Measurements from ENCODE around the gene PRKCB.

Gene PRKCB

DNA sequence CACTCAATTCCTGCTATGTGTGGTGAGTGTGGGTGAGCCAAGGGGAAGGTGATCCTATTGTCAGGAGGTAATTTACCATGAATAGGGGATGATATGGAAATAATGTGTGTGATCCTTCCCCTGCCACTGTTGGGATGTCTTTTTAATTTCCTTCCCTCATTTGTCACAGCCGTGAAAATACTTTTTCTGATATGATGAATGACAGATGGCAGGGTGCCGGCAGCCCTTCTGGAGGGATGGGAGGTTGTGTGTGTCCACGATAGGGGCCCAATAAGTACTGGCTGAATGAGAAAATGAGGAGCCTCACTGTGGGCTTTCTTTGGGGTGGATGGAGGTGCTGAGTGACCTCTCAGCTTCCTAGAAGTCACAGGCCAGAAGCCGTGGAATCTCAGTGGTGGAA, 109.5 kb downstream of the PRKCB start:
- no peak for DNase-seq

DNA sequence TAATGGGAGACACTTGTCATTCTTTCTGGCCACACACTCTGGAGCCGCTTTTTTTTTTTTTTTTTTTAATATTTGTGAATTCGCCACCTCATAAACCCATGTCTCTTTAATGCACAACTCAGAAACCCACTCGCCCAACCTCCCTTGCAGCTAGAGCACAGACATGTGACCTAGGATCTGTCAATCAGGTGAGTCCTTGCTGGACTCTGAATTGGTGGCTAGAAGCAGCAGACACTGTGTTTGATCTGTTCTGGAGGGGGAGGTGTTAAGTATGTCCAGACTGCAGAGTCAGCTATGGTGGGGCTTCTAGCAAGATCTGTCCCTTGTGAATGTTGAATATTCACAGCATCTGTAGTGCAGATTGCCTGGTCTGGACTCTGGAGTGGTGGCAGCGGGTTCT, 112.1 kb downstream of the PRKCB start:
- DNase-seq: no peak

DNA sequence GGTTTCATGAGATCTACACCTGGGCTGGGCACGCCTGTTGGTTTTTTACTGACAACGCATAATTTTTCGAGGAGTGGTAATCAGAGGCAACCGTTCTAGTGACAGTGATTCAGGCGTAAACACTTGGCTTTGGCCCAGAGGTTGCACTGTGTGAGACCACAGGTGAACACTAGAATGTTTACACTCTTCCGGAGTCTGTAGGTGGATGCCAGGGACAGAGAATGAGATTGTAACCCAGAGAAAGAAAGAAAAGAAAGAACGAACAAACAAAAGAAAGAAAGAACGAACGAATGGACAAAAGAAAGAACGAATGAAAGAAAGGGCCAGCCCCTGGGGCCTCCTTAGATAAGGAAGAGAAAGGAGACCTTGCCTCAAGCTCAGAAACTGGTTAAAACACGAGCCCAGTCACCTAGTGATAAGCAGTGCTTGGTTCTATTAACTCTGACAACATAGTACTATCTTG, 113.2 kb downstream of the PRKCB start:
- no peak for DNase-seq

DNA sequence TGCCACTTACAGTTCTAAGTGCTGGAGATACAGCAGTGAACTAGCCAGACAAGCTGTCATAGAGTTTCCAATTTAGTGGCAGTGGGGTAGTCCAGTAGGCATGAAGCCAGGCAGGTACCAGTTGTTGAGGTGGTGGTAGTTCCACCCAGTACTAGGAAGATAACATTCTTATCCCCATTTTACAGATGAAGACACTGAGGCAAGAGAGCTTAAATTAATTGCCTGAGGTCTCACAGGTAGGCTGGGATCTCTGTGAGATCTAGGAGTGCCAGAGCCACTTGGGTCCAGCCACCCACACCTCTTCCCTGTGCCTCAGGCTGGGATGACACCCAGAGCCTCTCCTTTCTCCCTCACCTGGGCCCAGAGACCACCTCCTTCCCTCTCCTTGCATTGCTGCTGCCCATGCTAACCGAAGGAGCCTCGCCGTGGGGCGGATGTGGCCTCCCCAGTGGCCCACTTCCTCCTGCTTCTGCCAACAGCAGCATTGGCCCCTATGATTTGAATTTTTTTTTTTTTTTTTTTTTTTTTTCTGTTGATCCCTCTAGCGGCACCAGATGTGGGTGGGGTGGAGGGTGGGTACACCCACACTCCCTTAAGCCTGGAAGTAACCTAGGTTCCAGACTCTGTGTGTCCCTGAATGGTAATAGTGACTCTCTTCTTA, 114.0 kb downstream of the PRKCB start:
- no peak for DNase-seq

DNA sequence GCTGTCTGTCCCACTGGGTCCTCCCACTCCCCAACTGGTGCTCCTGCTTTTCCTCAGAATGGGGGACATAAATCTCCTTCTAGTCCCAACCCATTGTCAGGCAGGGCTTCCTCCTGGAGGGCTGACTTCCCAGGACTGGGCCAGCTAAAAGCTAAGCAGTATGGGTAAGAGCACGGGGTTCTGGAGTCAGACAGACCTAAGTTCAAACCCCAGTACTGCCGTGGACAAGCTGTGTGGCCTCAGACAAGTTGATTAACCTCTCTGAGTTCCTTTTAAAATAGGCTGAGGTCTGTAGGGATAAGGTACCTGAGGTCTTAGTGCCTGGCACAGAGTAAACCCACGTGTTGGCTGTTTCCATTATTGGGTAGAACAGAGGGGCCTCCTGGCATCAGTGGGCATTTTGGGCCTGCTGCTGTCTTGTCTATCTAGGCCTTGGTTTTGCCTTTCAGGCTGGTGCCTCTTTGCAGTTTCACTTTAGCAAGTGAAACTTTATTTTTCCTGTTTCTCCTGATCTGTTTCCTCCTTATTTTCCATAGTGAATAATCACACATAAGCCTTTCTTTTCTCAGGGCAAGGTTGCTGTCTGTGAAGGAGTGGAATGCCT, 114.6 kb downstream of the PRKCB start:
- DNase-seq: no peak

DNA sequence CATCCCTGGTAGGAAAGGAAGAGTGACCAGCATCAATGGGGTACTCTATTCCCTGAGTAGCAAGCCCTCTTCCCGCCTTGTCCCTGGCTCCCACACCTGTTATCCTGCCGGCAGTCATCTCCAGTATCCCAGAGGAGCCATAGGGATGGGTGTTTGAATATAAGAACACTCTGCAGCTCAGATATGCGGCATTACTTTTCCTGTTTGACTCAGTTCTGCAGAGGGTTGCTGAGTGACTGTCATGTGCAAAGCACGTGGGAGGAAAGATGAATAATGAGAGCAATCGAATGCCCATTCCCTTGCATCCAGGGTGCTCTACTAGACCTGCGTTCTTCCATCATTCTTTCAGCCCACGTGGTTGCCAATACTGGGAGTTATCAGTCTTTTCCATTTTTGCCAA, 115.1 kb downstream of the PRKCB start:
- DNase-seq: no peak

DNA sequence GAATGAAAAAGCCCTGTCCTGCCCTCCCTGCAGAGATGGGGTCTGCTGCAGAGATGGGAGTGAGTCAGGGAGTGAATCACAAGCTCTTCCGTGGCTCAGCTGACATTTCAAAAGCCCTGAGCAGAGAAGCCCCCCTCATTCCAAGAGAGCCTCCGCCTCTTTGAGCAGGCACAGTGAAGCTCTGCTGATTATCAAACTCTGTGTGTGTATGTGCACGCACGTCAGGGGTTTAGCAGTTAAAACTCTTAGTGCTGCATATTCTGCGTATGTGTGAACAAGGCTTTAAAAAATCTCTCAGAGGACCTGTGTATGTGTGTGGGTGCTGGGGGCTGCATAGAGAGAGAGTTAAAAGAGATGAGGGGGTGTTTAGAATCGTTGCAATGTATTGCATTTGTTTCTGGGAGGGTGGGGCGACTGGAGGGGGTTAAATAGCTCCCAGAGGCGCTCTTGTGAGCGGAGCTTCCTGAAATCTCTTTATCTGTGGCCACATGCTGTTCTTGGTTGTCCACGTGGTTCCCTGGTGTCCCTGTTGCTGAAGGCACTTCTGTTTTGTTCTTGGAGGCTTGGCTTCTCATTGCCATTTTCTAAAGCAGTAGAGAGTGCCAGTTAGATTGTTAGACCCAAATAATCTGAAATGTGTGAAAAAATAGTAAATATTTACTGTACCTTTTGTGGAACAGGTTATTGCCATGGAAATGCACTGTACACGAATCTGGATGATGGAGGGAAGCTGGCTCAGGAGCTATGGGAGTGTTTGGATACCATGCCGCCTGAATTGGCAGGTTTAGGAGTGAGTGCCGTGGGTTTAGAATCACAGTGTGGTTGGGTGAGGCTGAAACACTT, 116.6 kb downstream of the PRKCB start:
- DNase-seq: no peak

DNA sequence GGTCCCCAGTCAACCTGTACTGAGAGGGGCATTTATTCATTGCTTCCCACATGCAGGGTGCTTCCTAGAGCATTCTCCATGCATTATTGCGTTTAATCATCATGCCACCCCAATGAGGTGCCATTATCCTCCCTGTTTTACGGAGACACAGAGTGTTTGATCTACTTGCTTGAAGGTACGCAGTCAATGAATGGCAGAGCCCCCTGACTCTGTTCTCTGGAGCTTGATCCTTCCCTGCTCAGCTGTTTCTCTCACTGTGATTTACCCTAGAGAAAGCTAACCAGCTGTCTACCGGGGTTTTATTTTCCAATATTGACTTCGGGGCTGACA, 117.2 kb downstream of the PRKCB start:
- no peak for DNase-seq

DNA sequence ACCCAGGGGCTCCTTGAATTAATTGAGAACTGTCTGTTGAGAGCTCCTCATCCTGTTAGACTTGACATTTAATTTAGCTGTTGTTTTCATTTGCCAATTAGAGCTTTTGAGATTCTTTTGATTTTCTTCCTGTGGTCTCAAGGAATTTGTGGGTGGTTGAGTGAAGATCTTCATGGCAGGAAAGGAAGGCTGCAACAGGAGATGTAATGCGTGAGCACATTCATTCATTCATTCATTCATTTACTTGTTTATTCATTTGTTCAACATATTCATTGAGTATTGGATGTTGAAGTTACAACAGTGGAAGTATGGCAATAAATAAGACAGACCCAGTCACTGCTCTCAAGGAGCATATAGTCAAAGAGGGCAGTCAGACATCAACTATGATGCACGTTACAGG, 117.7 kb downstream of the PRKCB start:
- no peak for DNase-seq

DNA sequence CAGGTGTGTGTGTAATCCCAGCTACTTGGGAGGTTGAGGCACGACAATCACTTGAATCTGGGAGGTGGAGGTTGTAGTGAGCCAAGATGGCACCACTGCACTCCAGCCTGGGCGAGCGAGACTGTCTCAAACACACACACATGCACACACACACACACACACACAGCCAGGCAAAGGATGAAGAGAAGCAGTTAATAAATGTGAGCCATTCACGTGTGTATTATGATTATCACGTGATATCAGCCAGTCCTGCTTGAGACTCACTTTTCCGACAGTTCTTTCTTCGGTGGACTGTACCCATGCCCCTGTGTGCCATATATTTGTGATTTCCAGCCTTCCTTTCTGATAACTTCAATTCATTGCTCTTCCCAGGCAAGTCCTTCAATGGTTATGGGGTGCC, 119.3 kb downstream of the PRKCB start:
- no peak for DNase-seq

DNA sequence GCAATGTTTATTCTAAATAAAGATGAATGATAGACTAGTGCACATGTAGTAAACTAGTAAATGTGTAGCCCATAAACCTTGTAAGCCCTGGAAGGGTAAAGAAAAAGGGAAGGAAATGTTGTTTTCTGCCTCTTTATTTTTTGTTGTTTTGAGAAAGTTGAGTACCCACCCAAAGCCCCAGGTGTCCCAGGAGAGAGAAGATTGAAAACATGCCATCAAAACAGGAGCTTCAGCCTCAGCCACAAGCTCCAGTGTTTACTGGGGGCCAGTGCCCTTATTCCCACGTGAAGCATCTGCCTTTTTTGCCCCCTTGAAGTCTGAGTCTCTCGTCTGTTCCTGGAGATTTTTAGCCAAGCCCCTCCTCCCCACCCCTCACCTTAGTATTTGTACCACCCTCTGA, 121.5 kb downstream of the PRKCB start:
- no peak for DNase-seq

DNA sequence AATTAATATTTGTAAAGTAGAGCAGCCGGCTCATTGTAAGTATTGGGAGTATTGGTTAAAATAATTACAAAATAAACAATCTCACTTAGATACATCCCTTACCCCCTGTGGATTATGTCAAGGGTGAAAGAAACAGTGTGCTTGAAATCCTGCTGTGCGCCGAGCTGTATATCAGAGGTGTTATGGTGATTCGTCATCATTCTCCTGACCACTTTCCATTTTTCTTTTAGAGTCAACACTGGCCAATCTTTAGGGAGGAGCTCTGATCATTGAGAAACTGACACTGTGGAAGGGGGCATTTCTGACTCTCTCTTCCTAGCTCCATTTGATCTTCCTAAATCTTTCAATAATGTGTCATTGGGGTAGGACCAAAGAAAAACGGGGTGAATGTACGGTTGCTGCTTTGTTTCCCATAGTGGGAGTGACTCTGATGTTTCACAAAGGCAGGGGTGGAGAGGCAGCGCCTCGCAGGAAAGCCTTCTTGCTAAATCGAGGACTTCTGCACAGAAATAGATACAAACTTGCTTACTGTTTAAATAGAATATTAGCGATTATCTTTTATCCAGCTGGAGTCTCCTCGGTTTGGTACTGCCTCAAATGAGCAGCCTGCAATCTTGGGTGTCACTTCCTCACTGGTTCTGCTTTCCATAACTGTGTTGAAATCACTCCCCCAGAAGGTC, 123.4 kb downstream of the PRKCB start:
- peak; percentile 43 for DNase-seq

DNA sequence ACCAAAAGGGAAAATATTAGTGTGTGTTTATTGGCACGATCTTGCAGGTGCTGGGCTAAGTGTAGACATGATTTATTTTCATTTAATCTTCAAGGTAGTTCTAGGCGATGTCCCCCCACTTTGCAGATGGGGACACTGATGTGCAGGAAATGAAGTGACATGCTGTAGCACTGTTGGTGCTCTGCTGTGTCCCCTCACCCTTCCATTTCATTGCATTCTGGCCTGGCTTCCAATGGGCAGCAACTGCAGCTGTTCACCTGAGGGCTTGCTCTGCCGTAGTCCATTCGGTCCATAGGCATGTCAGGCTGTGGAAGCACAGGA, 123.9 kb downstream of the PRKCB start:
- no peak for DNase-seq

DNA sequence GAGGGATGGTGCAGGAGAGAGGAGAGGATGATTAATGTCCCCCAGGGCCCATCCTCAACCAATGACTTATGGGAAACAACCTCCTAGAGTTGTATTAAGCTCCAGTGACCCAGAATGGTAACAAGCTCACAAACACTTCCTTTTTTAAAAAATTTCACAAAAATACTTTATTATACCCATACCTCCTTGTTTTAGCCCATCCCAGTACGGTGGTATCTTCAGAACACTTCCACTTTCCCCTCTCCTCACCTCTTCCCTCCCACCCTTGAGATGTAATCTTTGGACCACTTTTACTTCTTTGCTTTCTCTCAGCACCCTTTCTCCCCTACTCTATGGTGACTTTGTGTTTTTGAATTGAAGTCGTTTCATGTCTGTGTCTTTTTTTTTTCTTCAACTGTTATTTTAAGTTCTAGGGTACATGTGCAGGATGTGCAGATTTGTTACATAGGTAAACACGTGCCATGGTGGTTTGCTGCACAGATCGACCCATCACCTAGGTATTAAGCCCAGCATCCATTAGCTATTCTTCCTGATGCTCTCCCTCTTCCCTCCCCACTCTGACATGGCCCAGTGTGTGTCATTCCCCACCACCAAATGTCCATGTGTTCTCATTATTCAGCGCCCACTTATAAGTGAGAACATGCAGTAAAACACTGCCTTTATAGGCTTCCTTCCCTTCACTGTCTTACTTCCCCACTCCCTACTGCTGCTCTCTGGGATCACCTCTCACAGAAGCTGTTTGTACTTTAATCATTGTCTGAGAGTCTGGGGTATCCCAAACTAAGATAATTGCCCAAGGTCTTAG, 124.5 kb downstream of the PRKCB start:
- no peak for DNase-seq

DNA sequence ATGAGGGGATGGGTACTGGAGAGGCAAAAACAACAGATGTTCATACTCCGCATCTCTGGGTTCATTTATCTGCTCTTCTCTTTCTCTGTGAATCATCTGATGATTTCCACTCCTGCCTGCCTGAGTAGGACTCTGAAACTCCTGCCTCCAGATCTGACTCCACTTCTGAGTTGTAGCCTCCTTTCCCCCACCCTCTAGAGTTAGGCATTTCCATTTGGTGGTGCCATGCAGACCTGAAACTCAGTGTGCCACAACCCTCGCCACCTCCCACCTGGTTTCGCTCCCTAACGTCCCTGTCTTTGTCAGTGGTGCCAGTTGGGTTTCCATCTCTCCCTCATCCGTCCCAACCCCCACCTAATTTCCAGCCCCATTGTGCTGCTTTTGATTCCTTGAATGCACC, 126.2 kb downstream of the PRKCB start:
- DNase-seq: no peak

DNA sequence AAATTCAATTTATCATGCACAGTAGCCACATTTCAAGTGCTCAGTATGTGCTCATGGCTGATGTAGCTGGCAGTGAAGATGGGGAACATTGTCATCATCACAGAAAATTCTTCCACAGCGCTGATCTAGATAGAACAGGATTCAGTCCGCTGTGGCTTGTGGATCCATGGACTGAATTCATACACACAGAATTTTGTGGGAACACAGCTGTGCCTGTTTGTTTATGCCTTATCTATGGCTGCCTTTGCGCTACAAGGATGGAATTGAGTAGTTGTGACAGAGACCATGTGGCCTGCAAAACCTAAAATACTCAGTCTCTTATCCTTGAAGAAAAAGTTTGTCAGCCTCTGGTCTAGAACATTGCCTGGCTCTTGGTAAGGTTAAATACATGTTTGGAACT, 128.4 kb downstream of the PRKCB start:
- no peak for DNase-seq

DNA sequence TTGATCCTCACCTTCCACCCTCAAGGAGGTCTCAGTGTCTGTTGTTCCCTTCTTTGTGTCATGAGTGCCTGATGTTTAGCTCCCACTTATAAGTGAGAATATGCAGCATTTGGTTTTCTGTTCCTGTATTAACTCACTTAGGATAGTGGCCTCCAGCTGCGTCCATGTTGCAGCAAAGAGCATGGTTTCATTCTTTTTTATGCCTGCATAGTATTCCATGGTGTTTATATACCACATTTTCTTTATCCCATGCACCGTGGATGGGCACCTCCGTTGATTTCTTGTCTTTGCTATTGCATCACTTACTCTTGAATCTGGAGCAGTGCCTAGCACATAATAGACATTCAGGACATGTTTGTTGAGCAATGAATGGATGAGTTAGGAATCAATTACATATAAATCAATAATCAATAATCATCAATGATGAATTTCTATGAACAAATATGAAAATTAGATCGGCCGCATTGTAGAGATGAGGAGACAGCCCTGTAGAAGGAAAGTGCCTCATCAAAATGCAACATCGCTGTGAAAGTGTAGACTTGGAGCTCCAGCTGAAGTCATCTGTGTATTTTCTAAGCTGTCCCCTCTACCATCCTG, 129.5 kb downstream of the PRKCB start:
- no peak for DNase-seq

DNA sequence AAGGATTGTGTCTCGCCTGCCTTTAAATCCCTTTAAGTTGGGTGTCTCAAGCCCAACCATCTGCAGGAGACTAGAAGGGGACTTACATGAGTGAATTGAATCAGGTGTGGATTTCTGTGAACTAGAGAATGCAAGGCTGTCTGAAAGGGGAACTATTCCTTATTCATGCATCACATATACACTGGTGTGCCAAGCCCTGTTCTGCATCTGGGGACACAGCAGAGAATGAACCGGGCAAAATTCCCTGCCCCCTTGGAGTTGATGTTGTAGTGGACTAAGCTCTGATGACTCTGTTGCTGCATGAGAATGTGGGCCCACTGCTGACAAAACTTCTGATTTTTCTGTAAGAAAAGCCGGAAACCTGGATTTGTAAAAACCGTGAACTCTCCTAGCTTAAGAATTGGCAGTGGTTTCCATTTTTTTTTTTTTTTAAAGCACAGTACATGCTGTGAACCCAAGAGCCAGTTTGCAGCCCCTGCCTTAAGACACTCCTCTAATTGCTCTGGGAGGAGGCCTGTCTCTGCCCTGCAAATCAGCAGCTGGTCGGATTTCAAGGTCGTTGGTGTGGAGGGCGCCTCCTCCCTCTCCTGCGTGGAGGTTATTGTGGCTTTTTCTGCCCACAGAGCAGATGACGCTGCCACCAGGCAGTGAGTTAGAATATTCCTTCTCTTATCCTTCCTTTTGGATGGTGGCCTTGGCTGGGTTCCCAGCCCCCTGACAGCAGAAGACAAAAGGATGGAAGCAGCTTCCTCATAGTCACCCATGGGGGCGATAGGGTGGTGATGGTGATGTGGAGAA, 131.0 kb downstream of the PRKCB start:
- no peak for DNase-seq

DNA sequence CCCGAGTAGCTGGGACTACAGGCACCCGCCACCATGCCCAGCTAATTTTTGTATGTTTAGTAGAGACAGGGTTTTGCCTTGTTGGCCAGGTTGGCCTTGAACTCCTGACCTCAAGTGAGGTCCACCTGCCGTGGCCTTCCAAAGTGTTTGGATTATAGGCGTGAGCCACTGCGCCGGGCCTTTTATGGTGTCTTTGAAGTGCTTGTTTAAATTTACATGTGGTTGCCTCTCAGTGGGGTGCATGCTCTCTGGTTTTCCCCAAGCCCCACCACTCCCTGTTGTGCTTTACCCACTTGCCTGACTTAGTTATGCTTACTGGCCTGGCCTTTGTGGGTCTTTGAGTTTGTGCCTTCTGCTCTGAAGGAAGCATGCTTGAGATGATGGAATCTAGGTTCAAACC, 132.0 kb downstream of the PRKCB start:
- DNase-seq: no peak

DNA sequence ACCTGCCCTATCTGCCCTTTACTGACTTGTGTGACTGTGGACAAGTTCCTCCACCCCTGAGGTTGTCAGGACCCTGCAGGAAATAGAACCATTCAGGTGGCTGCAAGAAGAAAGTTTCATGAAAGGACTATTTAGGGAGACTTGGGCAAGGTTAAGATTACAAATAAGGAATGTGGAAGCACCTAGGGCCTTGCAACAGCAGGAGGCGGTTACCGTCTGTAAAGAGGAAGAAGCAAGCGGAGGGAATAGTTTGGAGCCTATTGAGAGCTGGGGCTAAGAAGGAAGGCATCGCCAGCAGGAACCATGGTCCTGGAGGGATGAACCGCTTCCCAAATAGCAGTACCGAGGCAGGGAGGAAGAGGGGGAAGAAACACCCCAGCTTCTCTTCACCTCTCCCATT, 132.4 kb downstream of the PRKCB start:
- DNase-seq: no peak

DNA sequence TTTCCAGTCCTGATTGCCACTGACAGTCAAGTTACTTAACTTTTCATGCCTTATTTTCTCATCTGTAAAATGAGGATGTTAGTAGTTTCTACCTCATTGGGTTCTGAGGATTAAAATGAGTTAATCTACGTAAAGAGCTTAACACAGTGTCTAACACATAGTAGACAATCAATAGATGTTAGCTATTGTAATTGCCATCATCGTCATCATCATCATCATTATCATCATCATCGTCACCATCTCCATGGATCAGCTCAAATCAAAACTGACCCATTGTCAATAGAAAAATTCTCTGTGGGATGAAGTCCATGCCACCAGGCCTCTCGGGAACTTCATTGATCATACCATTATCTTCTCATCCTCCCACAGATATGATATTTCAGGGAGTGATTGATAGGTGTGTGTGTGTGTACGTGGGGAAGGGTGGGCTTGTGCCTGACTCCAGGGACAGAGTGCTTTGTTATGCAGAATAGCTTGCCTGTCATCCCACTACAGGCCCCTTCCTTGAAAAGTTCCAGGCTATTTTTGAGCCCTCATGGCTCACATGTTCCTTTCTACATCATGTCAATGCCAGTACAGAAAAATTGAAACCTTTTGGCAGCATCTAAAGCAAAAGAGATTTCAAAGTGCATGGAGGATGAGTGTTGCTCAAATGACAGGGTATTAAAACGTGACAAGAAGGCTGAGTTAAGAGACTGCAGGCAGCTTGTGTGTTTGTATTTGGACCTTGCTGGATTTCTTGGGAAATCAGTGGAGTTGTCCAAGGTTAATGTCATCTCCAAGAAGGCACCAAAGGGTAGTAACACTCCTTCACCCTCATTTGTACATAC, 133.9 kb downstream of the PRKCB start:
- DNase-seq: no peak
